Lower leg skin (tissue), 3 donors: ENCODE measurements around the gene CDKN2D.

Source experiments
- CTCF ChIP-seq, 3 donors: fragments of 450-650 bp; IDR thresholded peaks; one replicate each; pipeline ENCODE4 v1.5.1; 2016; ENCODE audit warnings: antibody characterized with exemption in 3 of 3, mild to moderate bottlenecking in 3 of 3, moderate library complexity in 2 of 3
- POLR2A ChIP-seq, 2 donors: fragments of 450-650 bp; IDR thresholded peaks; one replicate each; pipeline ENCODE4 v1.6.1; 2016 to 2017; ENCODE audit warnings: antibody characterized with exemption in 2 of 2, mild to moderate bottlenecking in 1 of 2, moderate library complexity in 1 of 2

GRCh38 chr19:10544753-10545251 is 24.0 kb downstream of the CDKN2D start:
- TF ChIP-seq CTCF (IDR thresholded peaks at IDR 0.05) = no peak
- TF ChIP-seq POLR2A (IDR thresholded peaks at IDR 0.05) = no peak
